Measurements from ENCODE around the gene HNRNPUL1. TPM values are rescaled to one million over a fixed set of nuclear protein-coding genes. Genes with fewer than 3 reads are reported as not detected.

Gene HNRNPUL1
- total and polyA plus RNA-seq, 2 donors: 67.9 to 98.7 TPM

DNA sequence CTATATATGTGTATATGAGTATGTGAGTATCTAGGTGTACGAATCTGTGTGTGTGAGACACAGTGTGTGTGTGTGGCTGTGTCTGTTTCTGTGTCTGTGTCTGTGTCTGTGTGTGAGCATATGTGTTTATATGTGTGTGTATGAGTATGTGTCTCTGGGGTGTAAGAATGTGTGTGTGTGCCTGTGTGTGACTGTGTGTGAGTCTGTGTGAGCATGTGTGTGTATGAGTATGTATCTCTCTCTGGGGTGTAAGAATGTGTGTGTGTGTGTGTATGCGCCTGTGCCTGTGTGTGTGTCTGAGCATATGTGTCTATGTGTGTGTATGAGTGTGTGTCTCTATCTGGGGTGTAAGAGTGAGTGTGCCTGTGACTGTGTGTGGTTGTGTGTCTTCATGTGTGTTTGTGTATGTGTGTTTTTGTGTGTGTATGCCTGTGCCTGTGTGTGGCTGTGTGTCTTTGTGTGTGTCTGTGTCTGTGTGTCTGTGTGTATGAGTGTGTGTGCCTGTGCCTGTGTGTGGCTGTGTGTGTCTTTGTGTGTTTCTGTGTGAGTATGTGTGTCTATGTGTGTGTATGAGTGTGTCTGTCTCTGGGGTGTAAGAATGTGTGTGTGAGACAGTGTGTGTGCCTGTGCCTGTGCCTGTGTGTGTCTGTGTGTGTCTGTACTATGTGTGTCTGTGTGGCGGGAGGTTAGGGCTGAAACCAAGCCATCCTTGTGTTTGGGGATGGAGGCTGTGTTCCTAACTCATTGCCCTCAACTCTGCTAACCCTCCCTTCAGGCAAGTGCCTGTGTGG, 33.9 kb upstream of the HNRNPUL1 start:
- Histone ChIP-seq H3K9me3 (ENCODE audit: control insufficient read depth in 2 of 2, insufficient read depth in 1 of 2, low read length in 1 of 2) (no peaks in the 10 kb centered on the region), H3K4me3 (ENCODE audit: low read length in 2 of 2) (no peak overlapping the region), H3K27me3 (ENCODE audit: control insufficient read depth in 2 of 2, insufficient read depth in 1 of 2, low read length in 1 of 2) (peaks cover 14 to 21% of the 10 kb centered on the region in 2 donors), H3K27ac (ENCODE audit: low read depth in 1 of 2, low read length in 1 of 2) (no peak overlapping the region), H3K4me1 (ENCODE audit: control insufficient read depth in 2 of 2, insufficient read depth in 2 of 2, low read length in 2 of 2) (peaks cover 2 to 8% of the 10 kb centered on the region in 2 donors), H3K36me3 (ENCODE audit: control insufficient read depth in 2 of 2, insufficient read depth in 2 of 2, low read length in 1 of 2) (no peaks in the 10 kb centered on the region)
- DNase-seq (ENCODE audit: low read depth in 6 of 9, low spot score in 9 of 9): no peak
- WGBS: 98% methylated on average over 3 of the region's 3 CpGs

DNA sequence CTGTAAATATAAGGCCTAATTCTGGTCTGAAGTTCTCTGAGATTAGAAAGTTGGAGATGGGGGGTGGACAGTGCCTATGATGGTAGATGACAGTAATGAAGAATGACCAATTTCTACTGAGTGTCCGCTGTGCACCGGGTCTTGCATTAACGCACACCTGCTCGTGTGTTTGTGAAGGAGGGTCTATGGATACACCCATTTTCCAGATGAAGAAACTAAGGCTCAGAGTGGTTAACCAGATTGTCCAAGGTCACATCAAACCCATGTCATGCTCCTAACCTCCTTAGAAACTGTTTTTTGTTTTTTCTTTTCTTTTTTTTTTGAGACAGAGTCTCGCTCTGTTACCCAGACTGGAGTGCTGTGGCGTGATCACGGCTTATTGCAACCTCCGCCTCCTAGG, 31.5 kb upstream of the HNRNPUL1 start:
- H3K4me3 ChIP-seq (ENCODE audit: low read length in 2 of 2): no peak overlapping the region
- 97% methylated on average over 8 of the region's 8 CpGs for WGBS
- H3K27me3 ChIP-seq (ENCODE audit: control insufficient read depth in 2 of 2, insufficient read depth in 1 of 2, low read length in 1 of 2): no peaks in the 10 kb centered on the region
- no peak overlapping the region for H3K27ac ChIP-seq (ENCODE audit: low read depth in 1 of 2, low read length in 1 of 2)
- no peaks in the 10 kb centered on the region for H3K9me3 ChIP-seq (ENCODE audit: control insufficient read depth in 2 of 2, insufficient read depth in 1 of 2, low read length in 1 of 2)
- H3K36me3 ChIP-seq (ENCODE audit: control insufficient read depth in 2 of 2, insufficient read depth in 2 of 2, low read length in 1 of 2): no peaks in the 10 kb centered on the region
- H3K4me1 ChIP-seq (ENCODE audit: control insufficient read depth in 2 of 2, insufficient read depth in 2 of 2, low read length in 2 of 2): peaks cover 0 to 1% of the 10 kb centered on the region in 2 donors
- DNase-seq (ENCODE audit: low read depth in 6 of 9, low spot score in 9 of 9): no peak

- peak in 1 of 9 donors; percentile 30 for DNase-seq (ENCODE audit: low read depth in 6 of 9, low spot score in 9 of 9)
- WGBS: 49% methylated on average over 4 of the region's 4 CpGs
Observed at GRCh38 chr19:41233748-41234240, 30.4 kb upstream of the HNRNPUL1 start.

GRCh38 chr19:41234512-41235168, 29.5 kb upstream of the HNRNPUL1 start:
- DNase-seq (ENCODE audit: low read depth in 6 of 9, low spot score in 9 of 9): no peak
- Histone ChIP-seq H3K27ac (ENCODE audit: low read depth in 1 of 2, low read length in 1 of 2) (no peak overlapping the region), H3K4me3 (ENCODE audit: low read length in 2 of 2) (no peak overlapping the region), H3K36me3 (ENCODE audit: control insufficient read depth in 2 of 2, insufficient read depth in 2 of 2, low read length in 1 of 2) (no peaks in the 10 kb centered on the region), H3K4me1 (ENCODE audit: control insufficient read depth in 2 of 2, insufficient read depth in 2 of 2, low read length in 2 of 2) (no peaks in the 10 kb centered on the region), H3K9me3 (ENCODE audit: control insufficient read depth in 2 of 2, insufficient read depth in 1 of 2, low read length in 1 of 2) (no peaks in the 10 kb centered on the region), H3K27me3 (ENCODE audit: control insufficient read depth in 2 of 2, insufficient read depth in 1 of 2, low read length in 1 of 2) (no peaks in the 10 kb centered on the region)
- 83% methylated on average over 8 of the region's 8 CpGs for WGBS

More at GRCh38 chr19:41233748-41234240, 30.4 kb upstream of the HNRNPUL1 start:
- H3K4me3 ChIP-seq (ENCODE audit: low read length in 2 of 2): no peak overlapping the region
- H3K9me3 ChIP-seq (ENCODE audit: control insufficient read depth in 2 of 2, insufficient read depth in 1 of 2, low read length in 1 of 2): no peaks in the 10 kb centered on the region
- no peaks in the 10 kb centered on the region for H3K4me1 ChIP-seq (ENCODE audit: control insufficient read depth in 2 of 2, insufficient read depth in 2 of 2, low read length in 2 of 2)
- H3K27me3 ChIP-seq (ENCODE audit: control insufficient read depth in 2 of 2, insufficient read depth in 1 of 2, low read length in 1 of 2): no peaks in the 10 kb centered on the region
- H3K36me3 ChIP-seq (ENCODE audit: control insufficient read depth in 2 of 2, insufficient read depth in 2 of 2, low read length in 1 of 2): no peaks in the 10 kb centered on the region
- H3K27ac ChIP-seq (ENCODE audit: low read depth in 1 of 2, low read length in 1 of 2): no peak overlapping the region

DNA sequence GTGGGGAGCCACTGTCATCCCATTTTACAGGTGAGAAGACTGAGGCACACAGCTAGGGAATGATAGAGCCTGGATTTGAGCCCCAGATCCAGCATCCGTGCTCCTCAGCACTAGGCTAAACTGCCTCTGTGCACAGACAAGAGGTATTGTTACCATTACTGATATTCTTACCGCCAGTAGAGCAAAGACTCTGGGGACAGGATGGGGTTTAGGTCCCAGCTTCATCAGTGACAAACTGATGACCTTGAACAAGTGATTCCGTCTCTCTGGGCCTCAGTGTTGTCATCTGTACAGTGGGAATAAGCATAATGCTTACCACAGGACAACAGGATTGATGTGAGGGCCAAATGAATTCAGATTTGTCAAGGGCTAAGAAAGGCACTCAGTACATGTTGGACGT, 28.7 kb upstream of the HNRNPUL1 start:
- Histone ChIP-seq H3K4me3 (ENCODE audit: low read length in 2 of 2) (no peak overlapping the region), H3K9me3 (ENCODE audit: control insufficient read depth in 2 of 2, insufficient read depth in 1 of 2, low read length in 1 of 2) (no peaks in the 10 kb centered on the region), H3K4me1 (ENCODE audit: control insufficient read depth in 2 of 2, insufficient read depth in 2 of 2, low read length in 2 of 2) (no peaks in the 10 kb centered on the region), H3K36me3 (ENCODE audit: control insufficient read depth in 2 of 2, insufficient read depth in 2 of 2, low read length in 1 of 2) (no peaks in the 10 kb centered on the region), H3K27ac (ENCODE audit: low read depth in 1 of 2, low read length in 1 of 2) (no peak overlapping the region), H3K27me3 (ENCODE audit: control insufficient read depth in 2 of 2, insufficient read depth in 1 of 2, low read length in 1 of 2) (no peaks in the 10 kb centered on the region)
- WGBS: 93% methylated on average over 4 of the region's 4 CpGs
- no peak for DNase-seq (ENCODE audit: low read depth in 6 of 9, low spot score in 9 of 9)

- no peaks in the 10 kb centered on the region for H3K27me3 ChIP-seq (ENCODE audit: control insufficient read depth in 2 of 2, insufficient read depth in 1 of 2, low read length in 1 of 2)
- H3K9me3 ChIP-seq (ENCODE audit: control insufficient read depth in 2 of 2, insufficient read depth in 1 of 2, low read length in 1 of 2): no peaks in the 10 kb centered on the region
- H3K4me3 ChIP-seq (ENCODE audit: low read length in 2 of 2): no peak overlapping the region
- WGBS: 78% methylated on average over 10 of the region's 10 CpGs
- H3K4me1 ChIP-seq (ENCODE audit: control insufficient read depth in 2 of 2, insufficient read depth in 2 of 2, low read length in 2 of 2): no peaks in the 10 kb centered on the region
- no peak overlapping the region for H3K27ac ChIP-seq (ENCODE audit: low read depth in 1 of 2, low read length in 1 of 2)
- no peak for DNase-seq (ENCODE audit: low read depth in 6 of 9, low spot score in 9 of 9)
- peaks cover 0 to 2% of the 10 kb centered on the region in 2 donors for H3K36me3 ChIP-seq (ENCODE audit: control insufficient read depth in 2 of 2, insufficient read depth in 2 of 2, low read length in 1 of 2)
Observed at GRCh38 chr19:41238244-41238643, 25.9 kb upstream of the HNRNPUL1 start.

DNA sequence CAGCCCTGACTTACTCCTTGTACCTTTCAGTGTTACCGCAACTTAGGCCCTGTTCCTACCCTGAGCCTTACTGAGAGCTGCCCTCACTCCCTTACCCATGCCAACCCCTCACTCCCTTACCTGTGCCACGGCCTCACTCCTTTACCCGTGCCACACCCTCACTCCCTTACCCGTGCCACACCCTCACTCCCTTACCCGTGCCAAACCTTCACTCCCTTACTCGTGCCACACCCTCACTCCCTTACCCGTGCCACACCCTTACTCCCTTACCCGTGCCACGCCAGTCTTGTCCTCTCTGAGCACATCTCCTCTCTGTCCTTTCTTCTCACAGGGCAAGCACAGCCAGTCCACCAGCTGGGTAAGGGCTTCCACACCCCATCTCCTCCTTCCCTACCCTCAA, 24.8 kb upstream of the HNRNPUL1 start:
- no peak overlapping the region for H3K4me3 ChIP-seq (ENCODE audit: low read length in 2 of 2)
- peaks cover 0 to 2% of the 10 kb centered on the region in 2 donors for H3K36me3 ChIP-seq (ENCODE audit: control insufficient read depth in 2 of 2, insufficient read depth in 2 of 2, low read length in 1 of 2)

GRCh38 chr19:41239961-41240574, 24.1 kb upstream of the HNRNPUL1 start:
- no peak for DNase-seq (ENCODE audit: low read depth in 6 of 9, low spot score in 9 of 9)
- peaks cover 0 to 2% of the 10 kb centered on the region in 2 donors for H3K36me3 ChIP-seq (ENCODE audit: control insufficient read depth in 2 of 2, insufficient read depth in 2 of 2, low read length in 1 of 2)
- no peak overlapping the region for H3K27ac ChIP-seq (ENCODE audit: low read depth in 1 of 2, low read length in 1 of 2)
- 98% methylated on average over 2 of the region's 2 CpGs for WGBS
- H3K4me3 ChIP-seq (ENCODE audit: low read length in 2 of 2): no peak overlapping the region
- no peaks in the 10 kb centered on the region for H3K4me1 ChIP-seq (ENCODE audit: control insufficient read depth in 2 of 2, insufficient read depth in 2 of 2, low read length in 2 of 2)
- no peaks in the 10 kb centered on the region for H3K27me3 ChIP-seq (ENCODE audit: control insufficient read depth in 2 of 2, insufficient read depth in 1 of 2, low read length in 1 of 2)
- H3K9me3 ChIP-seq (ENCODE audit: control insufficient read depth in 2 of 2, insufficient read depth in 1 of 2, low read length in 1 of 2): no peaks in the 10 kb centered on the region

More for the DNA sequence above, 24.8 kb upstream of the HNRNPUL1 start:
- Histone ChIP-seq H3K27me3 (ENCODE audit: control insufficient read depth in 2 of 2, insufficient read depth in 1 of 2, low read length in 1 of 2) (no peaks in the 10 kb centered on the region), H3K9me3 (ENCODE audit: control insufficient read depth in 2 of 2, insufficient read depth in 1 of 2, low read length in 1 of 2) (no peaks in the 10 kb centered on the region), H3K27ac (ENCODE audit: low read depth in 1 of 2, low read length in 1 of 2) (no peak overlapping the region), H3K4me1 (ENCODE audit: control insufficient read depth in 2 of 2, insufficient read depth in 2 of 2, low read length in 2 of 2) (no peaks in the 10 kb centered on the region)
- 86% methylated on average over 9 of the region's 9 CpGs for WGBS
- no peak for DNase-seq (ENCODE audit: low read depth in 6 of 9, low spot score in 9 of 9)

GRCh38 chr19:41241859-41242258, 22.3 kb upstream of the HNRNPUL1 start:
- H3K27me3 ChIP-seq (ENCODE audit: control insufficient read depth in 2 of 2, insufficient read depth in 1 of 2, low read length in 1 of 2): no peaks in the 10 kb centered on the region
- DNase-seq (ENCODE audit: low read depth in 6 of 9, low spot score in 9 of 9): no peak
- no peak overlapping the region for H3K4me3 ChIP-seq (ENCODE audit: low read length in 2 of 2)
- no peaks in the 10 kb centered on the region for H3K4me1 ChIP-seq (ENCODE audit: control insufficient read depth in 2 of 2, insufficient read depth in 2 of 2, low read length in 2 of 2)
- WGBS: 97% methylated on average over 5 of the region's 5 CpGs
- no peaks in the 10 kb centered on the region for H3K9me3 ChIP-seq (ENCODE audit: control insufficient read depth in 2 of 2, insufficient read depth in 1 of 2, low read length in 1 of 2)
- no peak overlapping the region for H3K27ac ChIP-seq (ENCODE audit: low read depth in 1 of 2, low read length in 1 of 2)
- peaks cover 0 to 2% of the 10 kb centered on the region in 2 donors for H3K36me3 ChIP-seq (ENCODE audit: control insufficient read depth in 2 of 2, insufficient read depth in 2 of 2, low read length in 1 of 2)

All from thymus (tissue), 11 donors.